Karpas-422 (cell line): Measurements from ENCODE around the gene IFITM10. TPM values are rescaled to one million over a fixed set of nuclear protein-coding genes. Genes with fewer than 3 reads are reported as not detected.

ENCODE experiments used
- DNase-seq: peaks from one replicate; pipeline ENCODE4 v3.0.0-alpha.2; 2015
- H2AFZ ChIP-seq: fragments of 200-600 bp; sonication (generic); 2 replicates; pipeline ENCODE4 v1.6.1; 2014; ENCODE audit warnings: antibody characterized with exemption, low read length, mixed read lengths
- H3K27ac ChIP-seq: fragments of 200-600 bp; sonication (generic); 2 replicates; pipeline ENCODE4 v1.5.1; 2014; ENCODE audit warnings: mild to moderate bottlenecking, low read length, moderate library complexity
- H3K27me3 ChIP-seq: fragments of 200-600 bp; sonication (generic); 2 replicates; pipeline ENCODE4 v1.6.1; 2014; ENCODE audit warnings: low read length, mixed read lengths
- H3K36me3 ChIP-seq: fragments of 200-600 bp; sonication (generic); 2 replicates; pipeline ENCODE4 v1.6.1; 2014; ENCODE audit warnings: low read length, mixed read lengths; ENCODE audit not compliant: insufficient read depth
- H3K4me1 ChIP-seq: fragments of 200-600 bp; sonication (generic); 2 replicates; pipeline ENCODE4 v1.6.1; 2014; ENCODE audit warnings: mild to moderate bottlenecking, low read length, mixed read lengths
- H3K4me2 ChIP-seq: fragments of 200-600 bp; sonication (generic); 2 replicates; pipeline ENCODE4 v1.6.1; 2014; ENCODE audit warnings: low read length, low read depth, mild to moderate bottlenecking; ENCODE audit not compliant: poor library complexity, severe bottlenecking
- H3K4me3 ChIP-seq: fragments of 200-600 bp; sonication (generic); 2 replicates; pipeline ENCODE4 v1.5.1; 2014; ENCODE audit warnings: mild to moderate bottlenecking, antibody characterized with exemption, low read length, mixed read lengths
- H3K79me2 ChIP-seq: fragments of 200-600 bp; sonication (generic); 2 replicates; pipeline ENCODE4 v1.6.1; 2014; ENCODE audit warnings: mild to moderate bottlenecking, low read length, mixed read lengths
- H3K9ac ChIP-seq: fragments of 200-600 bp; sonication (generic); 2 replicates; pipeline ENCODE4 v1.6.0; 2014; ENCODE audit warnings: low read length
- H3K9me2 ChIP-seq: fragments of 200-600 bp; sonication (generic), shearing (Covaris generic); replicated peaks from 2 replicates; pipeline ENCODE4 v1.6.0; 2014; ENCODE audit warnings: mild to moderate bottlenecking, low read length, moderate library complexity; ENCODE audit not compliant: insufficient read depth
- H3K9me3 ChIP-seq: fragments of 300-700, 200-600 bp; sonication (generic); 2 replicates; pipeline ENCODE4 v1.6.1; 2014; ENCODE audit warnings: low read length, mixed read lengths
- H4K20me1 ChIP-seq: fragments of 200-600 bp; sonication (generic); 2 replicates; pipeline ENCODE4 v1.6.1; 2014; ENCODE audit warnings: mild to moderate bottlenecking, antibody characterized with exemption, low read length, low read depth; ENCODE audit not compliant: insufficient read depth
- total RNA-seq: library from RNA; depleted of rRNA; stranded (reverse); fragments of >200 nt; shearing (Covaris generic); gene quantifications from 2 replicates; pipeline ENCODE4 v1.2.3, GENCODE V29; 2014; ENCODE audit warnings: low replicate concordance

IFITM10 gene
- total RNA-seq, 1 experiment from 2014 or later, result not detected

DNA sequence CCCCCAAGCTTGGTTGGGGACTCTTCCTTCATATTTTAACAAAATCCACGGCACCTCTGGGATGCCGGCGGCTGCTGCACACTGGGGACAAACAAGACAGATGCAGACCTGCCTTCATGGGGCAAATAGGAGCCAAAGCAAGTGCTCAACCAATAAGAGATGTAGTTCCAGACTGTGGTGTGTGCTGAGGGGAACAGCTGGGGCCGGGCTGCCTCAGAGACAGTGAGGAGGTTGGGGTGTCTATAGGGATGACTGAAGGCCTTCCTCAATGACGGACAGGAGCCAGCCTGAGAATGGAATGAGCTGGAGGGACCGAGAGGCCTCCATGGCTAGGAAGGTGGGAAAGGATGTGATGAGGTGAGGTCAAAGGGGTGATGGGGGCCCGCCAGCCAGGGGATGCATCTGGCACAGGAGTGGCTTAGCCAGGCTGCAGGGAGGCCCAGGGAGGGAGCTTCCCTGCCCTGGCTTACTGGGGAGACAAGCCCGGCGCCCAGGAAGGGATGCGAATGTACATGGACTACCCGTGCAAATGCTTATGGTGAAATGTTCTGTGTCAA lies 23.7 kb upstream of the IFITM10 start:
- no peaks in the 10 kb centered on the region for H3K9me2 ChIP-seq
- no peak overlapping the region for H3K4me3 ChIP-seq
- H2AFZ ChIP-seq, result no peak overlapping the region
- H3K4me1 ChIP-seq, result no peaks in the 10 kb centered on the region; the same call in 1 of the 2 replicates
- no peak overlapping the region for H3K4me2 ChIP-seq
- H3K9ac ChIP-seq, result no peak overlapping the region
- H3K79me2 ChIP-seq, result no peaks in the 10 kb centered on the region
- DNase-seq, result no peak
- no peaks in the 10 kb centered on the region for H3K36me3 ChIP-seq
- no peaks in the 10 kb centered on the region; the same call in 1 of the 2 replicates for H4K20me1 ChIP-seq
- H3K27me3 ChIP-seq, result no peaks in the 10 kb centered on the region
- H3K27ac ChIP-seq, result no peak overlapping the region
- H3K9me3 ChIP-seq, result no peaks in the 10 kb centered on the region

DNA sequence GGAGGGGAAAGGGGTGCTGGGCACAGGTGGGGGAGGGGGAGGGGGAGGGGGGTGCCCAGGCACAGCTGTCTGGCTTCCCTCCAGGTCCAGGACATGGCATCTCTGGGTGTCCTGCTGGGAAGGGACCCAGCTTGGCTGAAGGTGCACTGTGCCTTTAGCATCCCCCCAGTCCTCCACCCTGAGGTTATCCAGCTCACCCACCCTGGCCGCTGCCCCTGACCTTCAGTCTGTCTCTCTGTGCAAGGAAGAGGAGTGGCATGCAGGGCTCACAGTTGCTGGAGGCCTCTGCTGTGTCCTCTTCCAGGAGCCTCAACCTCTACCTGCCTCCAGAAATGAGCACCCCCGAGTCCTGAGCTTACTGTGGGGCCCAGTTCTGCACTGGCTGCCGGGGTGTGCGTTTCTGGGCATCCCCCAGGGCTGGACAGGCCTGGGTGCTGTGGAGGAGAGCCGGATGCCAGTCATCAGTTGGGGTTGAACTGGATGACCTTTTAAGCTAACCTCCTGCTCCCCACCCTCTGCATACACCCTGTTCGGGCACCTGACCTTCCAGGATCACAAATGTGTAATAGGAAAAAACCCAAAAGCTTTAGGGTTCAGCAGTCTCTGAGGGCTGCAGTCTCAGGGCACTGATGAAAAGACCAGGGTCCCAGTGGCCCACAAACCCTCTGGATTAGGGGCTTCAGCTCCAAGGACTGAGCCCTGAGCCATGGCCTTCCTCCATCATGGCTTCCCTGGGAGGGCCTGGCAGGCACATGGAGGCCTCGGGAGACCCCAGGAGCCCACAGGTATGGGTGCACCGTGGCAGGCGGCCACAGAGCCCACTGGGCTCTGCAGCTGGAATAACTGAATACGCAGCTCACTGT lies 23.0 kb upstream of the IFITM10 start:
- no peak overlapping the region for H3K4me3 ChIP-seq
- no peaks in the 10 kb centered on the region for H3K9me3 ChIP-seq
- no peak overlapping the region for H2AFZ ChIP-seq
- no peaks in the 10 kb centered on the region for H3K36me3 ChIP-seq
- no peaks in the 10 kb centered on the region for H3K79me2 ChIP-seq
- DNase-seq, result no peak
- no peaks in the 10 kb centered on the region for H3K27me3 ChIP-seq
- H3K9me2 ChIP-seq, result no peaks in the 10 kb centered on the region
- H3K4me1 ChIP-seq, result no peaks in the 10 kb centered on the region; the same call in 1 of the 2 replicates
- H3K4me2 ChIP-seq, result no peak overlapping the region
- no peak overlapping the region for H3K27ac ChIP-seq
- no peak overlapping the region for H3K9ac ChIP-seq
- no peaks in the 10 kb centered on the region; the same call in 1 of the 2 replicates for H4K20me1 ChIP-seq

- Histone ChIP-seq H2AFZ (no peak overlapping the region), H4K20me1 (no peaks in the 10 kb centered on the region; the same call in 1 of the 2 replicates), H3K9me3 (no peaks in the 10 kb centered on the region), H3K9ac (no peak overlapping the region), H3K4me1 (no peaks in the 10 kb centered on the region; the same call in 1 of the 2 replicates), H3K27me3 (no peaks in the 10 kb centered on the region), H3K27ac (no peak overlapping the region), H3K79me2 (no peaks in the 10 kb centered on the region), H3K36me3 (no peaks in the 10 kb centered on the region), H3K4me2 (no peak overlapping the region), H3K9me2 (no peaks in the 10 kb centered on the region), H3K4me3 (no peak overlapping the region)
- DNase-seq, result no peak
Measured at GRCh38 chr11:1772270-1773130, 22.1 kb upstream of the IFITM10 start.

GRCh38 chr11:1771700-1772099 lies 21.3 kb upstream of the IFITM10 start:
- Histone ChIP-seq H3K4me2 (no peak overlapping the region), H3K9ac (no peak overlapping the region)
- DNase-seq, result no peak

DNA sequence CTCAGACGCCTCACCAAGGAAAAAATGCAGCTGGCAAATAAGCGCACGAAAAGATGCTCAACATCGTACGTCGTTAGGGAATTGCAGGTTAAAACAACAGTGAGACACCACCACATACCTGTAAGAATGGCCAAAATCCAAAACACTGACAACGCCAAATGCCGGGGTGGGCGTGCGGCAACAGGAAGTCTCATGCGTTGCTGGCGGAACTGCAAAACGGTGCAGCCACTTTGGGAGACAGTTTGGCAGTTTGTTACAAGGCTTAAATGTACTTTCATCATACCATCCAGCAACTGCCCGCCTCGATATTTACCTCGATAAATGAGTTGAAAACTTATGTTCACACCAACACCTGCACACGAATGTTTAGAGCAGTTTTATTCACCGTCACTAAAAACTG lies 20.9 kb upstream of the IFITM10 start:
- Histone ChIP-seq H3K9me3 (no peaks in the 10 kb centered on the region), H3K4me3 (no peak overlapping the region), H3K27me3 (no peaks in the 10 kb centered on the region), H3K27ac (no peak overlapping the region), H2AFZ (no peak overlapping the region), H4K20me1 (no peaks in the 10 kb centered on the region; the same call in 1 of the 2 replicates), H3K4me1 (no peaks in the 10 kb centered on the region; the same call in 1 of the 2 replicates), H3K4me2 (no peak overlapping the region), H3K9me2 (no peaks in the 10 kb centered on the region), H3K9ac (no peak overlapping the region), H3K36me3 (no peaks in the 10 kb centered on the region), H3K79me2 (no peaks in the 10 kb centered on the region)
- no peak for DNase-seq

More at GRCh38 chr11:1771700-1772099, 21.3 kb upstream of the IFITM10 start:
- Histone ChIP-seq H3K79me2 (no peaks in the 10 kb centered on the region), H3K9me3 (no peaks in the 10 kb centered on the region), H3K27ac (no peak overlapping the region), H2AFZ (no peak overlapping the region), H4K20me1 (no peaks in the 10 kb centered on the region; the same call in 1 of the 2 replicates), H3K36me3 (no peaks in the 10 kb centered on the region), H3K4me1 (no peaks in the 10 kb centered on the region; the same call in 1 of the 2 replicates), H3K4me3 (no peak overlapping the region), H3K27me3 (no peaks in the 10 kb centered on the region), H3K9me2 (no peaks in the 10 kb centered on the region)

- Histone ChIP-seq H3K4me2 (no peak overlapping the region), H3K9me3 (no peaks in the 10 kb centered on the region), H3K27ac (no peak overlapping the region), H2AFZ (no peak overlapping the region), H3K27me3 (no peaks in the 10 kb centered on the region), H4K20me1 (no peaks in the 10 kb centered on the region; the same call in 1 of the 2 replicates), H3K79me2 (no peaks in the 10 kb centered on the region), H3K36me3 (no peaks in the 10 kb centered on the region), H3K4me3 (no peak overlapping the region), H3K4me1 (no peaks in the 10 kb centered on the region; the same call in 1 of the 2 replicates), H3K9me2 (no peaks in the 10 kb centered on the region), H3K9ac (no peak overlapping the region)
- DNase-seq, result no peak
Measured at GRCh38 chr11:1770528-1770927, 20.1 kb upstream of the IFITM10 start.

GRCh38 chr11:1770061-1770460 lies 19.7 kb upstream of the IFITM10 start:
- H3K27ac ChIP-seq, result no peak overlapping the region
- no peak overlapping the region for H3K4me3 ChIP-seq
- H4K20me1 ChIP-seq, result no peaks in the 10 kb centered on the region; the same call in 1 of the 2 replicates
- H3K79me2 ChIP-seq, result no peaks in the 10 kb centered on the region
- no peaks in the 10 kb centered on the region; the same call in 1 of the 2 replicates for H3K4me1 ChIP-seq
- DNase-seq, result no peak
- no peak overlapping the region for H3K9ac ChIP-seq
- H3K9me2 ChIP-seq, result no peaks in the 10 kb centered on the region
- no peak overlapping the region for H3K4me2 ChIP-seq
- no peaks in the 10 kb centered on the region for H3K9me3 ChIP-seq
- H2AFZ ChIP-seq, result no peak overlapping the region
- no peaks in the 10 kb centered on the region for H3K36me3 ChIP-seq
- no peaks in the 10 kb centered on the region for H3K27me3 ChIP-seq
